ENCODE results near the gene FTCD.
"Not testable (repeated sequence)": the region's sequence is repeated elsewhere in the genome, so short reads cannot be mapped to it uniquely, and the experiment has no call there.

FTCD gene

GRCh38 chr21:46171996-46172862, 16.9 kb upstream of the FTCD start:
- Histone ChIP-seq H2BK120ac (ENCODE audit: insufficient read depth, low read length, poor library complexity) (no peak overlapping the region), H4K91ac (ENCODE audit: low read depth, low read length) (no peak overlapping the region), H4K12ac (ENCODE audit: low read depth, low read length) (no peak overlapping the region), H3K4me2 (ENCODE audit: low read length) (no peak overlapping the region), H2BK5ac (ENCODE audit: low read depth, low read length, poor library complexity) (no peak overlapping the region), H3K4ac (ENCODE audit: low read depth, low read length) (no peak overlapping the region), H3K27me3 (ENCODE audit: insufficient read depth, low read length) (no peaks in the 10 kb centered on the region), H2BK12ac (ENCODE audit: low read length) (no peak overlapping the region), H3K18ac (ENCODE audit: low read length) (no peak overlapping the region), H3K4me1 (ENCODE audit: control insufficient read depth in 1 of 2, insufficient read depth in 2 of 2, low read length in 2 of 2) (no peaks in the 10 kb centered on the region), H2AFZ (ENCODE audit: insufficient read depth, low read length, poor library complexity) (no peak overlapping the region), H3K27ac (ENCODE audit: low read depth, low read length) (no peak overlapping the region), H3K9me3 (ENCODE audit: insufficient read depth, low read depth, low read length) (peaks cover 5% of the 10 kb centered on the region), H3K79me2 (ENCODE audit: control insufficient read depth, insufficient read depth, low read length, poor library complexity) (no peaks in the 10 kb centered on the region), H3K36me3 (ENCODE audit: control insufficient read depth in 1 of 2, insufficient read depth in 2 of 2, low read length in 2 of 2) (peaks cover 0 to 3% of the 10 kb centered on the region in 2 experiments), H3K23ac (ENCODE audit: low read length) (no peak overlapping the region), H2AK5ac (ENCODE audit: low read length) (no peak overlapping the region), H3K9ac (ENCODE audit: low read length) (no peak overlapping the region), H3K79me1 (ENCODE audit: low read length) (no peaks in the 10 kb centered on the region), H3K4me3 (ENCODE audit: low read depth, low read length) (no peak overlapping the region), H4K8ac (ENCODE audit: low read depth, low read length) (no peak overlapping the region), H3K14ac (ENCODE audit: low read length) (no peak overlapping the region)
- WGBS (ENCODE audit: extremely low coverage, insufficient coverage, insufficient read length), result no CpG with 5 or more reads among the region's 21 CpGs
- DNase-seq, result no peak

DNA sequence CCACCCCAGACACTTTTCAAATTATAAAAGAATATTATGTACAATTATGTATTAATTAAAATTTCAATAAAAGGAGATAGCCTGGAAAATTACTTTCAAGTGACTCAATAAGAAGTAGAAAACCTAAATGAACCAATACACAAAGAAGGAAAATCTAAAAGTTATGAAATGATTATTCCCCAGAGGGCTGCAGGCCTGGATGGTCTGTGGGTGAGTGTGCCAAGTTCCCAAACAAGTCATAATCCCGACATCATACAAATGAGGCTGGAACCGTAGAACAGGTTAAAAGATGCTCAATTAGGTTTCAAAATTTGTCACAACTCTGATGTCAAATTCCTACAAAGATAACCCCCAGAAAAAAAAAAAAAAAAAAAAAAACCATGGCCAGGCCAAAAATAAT, 16.2 kb upstream of the FTCD start:
- no peak overlapping the region for H4K12ac ChIP-seq (ENCODE audit: low read depth, low read length)
- no peaks in the 10 kb centered on the region for H3K79me2 ChIP-seq (ENCODE audit: control insufficient read depth, insufficient read depth, low read length, poor library complexity)
- H3K27me3 ChIP-seq (ENCODE audit: insufficient read depth, low read length), result no peaks in the 10 kb centered on the region
- H4K8ac ChIP-seq (ENCODE audit: low read depth, low read length), result no peak overlapping the region
- H4K91ac ChIP-seq (ENCODE audit: low read depth, low read length), result no peak overlapping the region
- no peak overlapping the region for H3K23ac ChIP-seq (ENCODE audit: low read length)
- no peak overlapping the region for H3K4me2 ChIP-seq (ENCODE audit: low read length)
- no peak overlapping the region for H3K4ac ChIP-seq (ENCODE audit: low read depth, low read length)
- H3K4me1 ChIP-seq (ENCODE audit: control insufficient read depth in 1 of 2, insufficient read depth in 2 of 2, low read length in 2 of 2), result no peaks in the 10 kb centered on the region
- H2AK5ac ChIP-seq (ENCODE audit: low read length), result no peak overlapping the region
- no peak overlapping the region for H2BK5ac ChIP-seq (ENCODE audit: low read depth, low read length, poor library complexity)
- H2AFZ ChIP-seq (ENCODE audit: insufficient read depth, low read length, poor library complexity), result no peak overlapping the region
- no peak for DNase-seq
- H3K36me3 ChIP-seq (ENCODE audit: control insufficient read depth in 1 of 2, insufficient read depth in 2 of 2, low read length in 2 of 2), result peaks cover 0 to 3% of the 10 kb centered on the region in 2 experiments
- no peak overlapping the region for H3K18ac ChIP-seq (ENCODE audit: low read length)
- peaks cover 5% of the 10 kb centered on the region for H3K9me3 ChIP-seq (ENCODE audit: insufficient read depth, low read depth, low read length)
- no CpG with 5 or more reads among the region's 2 CpGs for WGBS (ENCODE audit: extremely low coverage, insufficient coverage, insufficient read length)
- H3K27ac ChIP-seq (ENCODE audit: low read depth, low read length), result no peak overlapping the region
- no peaks in the 10 kb centered on the region for H3K79me1 ChIP-seq (ENCODE audit: low read length)
- no peak overlapping the region for H2BK120ac ChIP-seq (ENCODE audit: insufficient read depth, low read length, poor library complexity)
- no peak overlapping the region for H3K4me3 ChIP-seq (ENCODE audit: low read depth, low read length)
- H3K14ac ChIP-seq (ENCODE audit: low read length), result no peak overlapping the region
- no peak overlapping the region for H2BK12ac ChIP-seq (ENCODE audit: low read length)
- H3K9ac ChIP-seq (ENCODE audit: low read length), result no peak overlapping the region

- not testable (repeated sequence) for H3K27me3 ChIP-seq (ENCODE audit: insufficient read depth, low read length); H3K79me2 ChIP-seq (ENCODE audit: control insufficient read depth, insufficient read depth, low read length, poor library complexity); H3K9ac ChIP-seq (ENCODE audit: low read length); H2BK5ac ChIP-seq (ENCODE audit: low read depth, low read length, poor library complexity); H4K8ac ChIP-seq (ENCODE audit: low read depth, low read length); H3K4ac ChIP-seq (ENCODE audit: low read depth, low read length); H3K23ac ChIP-seq (ENCODE audit: low read length); H3K4me3 ChIP-seq (ENCODE audit: low read depth, low read length); H3K9me3 ChIP-seq (ENCODE audit: insufficient read depth, low read depth, low read length); H3K4me1 ChIP-seq (ENCODE audit: control insufficient read depth in 1 of 2, insufficient read depth in 2 of 2, low read length in 2 of 2); H3K36me3 ChIP-seq (ENCODE audit: control insufficient read depth in 1 of 2, insufficient read depth in 2 of 2, low read length in 2 of 2); H4K12ac ChIP-seq (ENCODE audit: low read depth, low read length); H2BK12ac ChIP-seq (ENCODE audit: low read length); H2AFZ ChIP-seq (ENCODE audit: insufficient read depth, low read length, poor library complexity); H3K79me1 ChIP-seq (ENCODE audit: low read length); H3K27ac ChIP-seq (ENCODE audit: low read depth, low read length); H3K4me2 ChIP-seq (ENCODE audit: low read length); H2AK5ac ChIP-seq (ENCODE audit: low read length); H4K91ac ChIP-seq (ENCODE audit: low read depth, low read length); H3K14ac ChIP-seq (ENCODE audit: low read length); H3K18ac ChIP-seq (ENCODE audit: low read length); H2BK120ac ChIP-seq (ENCODE audit: insufficient read depth, low read length, poor library complexity); DNase-seq
- no CpG with 5 or more reads among the region's 1 CpG for WGBS (ENCODE audit: extremely low coverage, insufficient coverage, insufficient read length)
Observed at GRCh38 chr21:46170436-46171193, 15.2 kb upstream of the FTCD start.

GRCh38 chr21:46168659-46169386, 13.4 kb upstream of the FTCD start:
- no peak overlapping the region for H4K91ac ChIP-seq (ENCODE audit: low read depth, low read length)
- H3K4ac ChIP-seq (ENCODE audit: low read depth, low read length), result no peak overlapping the region
- H3K36me3 ChIP-seq (ENCODE audit: control insufficient read depth in 1 of 2, insufficient read depth in 2 of 2, low read length in 2 of 2), result peaks cover 0 to 3% of the 10 kb centered on the region in 2 experiments
- no peak overlapping the region for H4K8ac ChIP-seq (ENCODE audit: low read depth, low read length)
- no peak overlapping the region for H4K12ac ChIP-seq (ENCODE audit: low read depth, low read length)
- H2BK120ac ChIP-seq (ENCODE audit: insufficient read depth, low read length, poor library complexity), result no peak overlapping the region
- WGBS (ENCODE audit: extremely low coverage, insufficient coverage, insufficient read length), result no CpG with 5 or more reads among the region's 8 CpGs
- H3K4me3 ChIP-seq (ENCODE audit: low read depth, low read length), result no peak overlapping the region
- H3K4me1 ChIP-seq (ENCODE audit: control insufficient read depth in 1 of 2, insufficient read depth in 2 of 2, low read length in 2 of 2), result no peaks in the 10 kb centered on the region
- H3K27ac ChIP-seq (ENCODE audit: low read depth, low read length), result no peak overlapping the region
- no peak overlapping the region for H2BK12ac ChIP-seq (ENCODE audit: low read length)
- no peaks in the 10 kb centered on the region for H3K79me1 ChIP-seq (ENCODE audit: low read length)
- no peak overlapping the region for H3K14ac ChIP-seq (ENCODE audit: low read length)
- H3K23ac ChIP-seq (ENCODE audit: low read length), result no peak overlapping the region
- no peak overlapping the region for H3K4me2 ChIP-seq (ENCODE audit: low read length)
- no peaks in the 10 kb centered on the region for H3K79me2 ChIP-seq (ENCODE audit: control insufficient read depth, insufficient read depth, low read length, poor library complexity)
- no peak overlapping the region for H2AK5ac ChIP-seq (ENCODE audit: low read length)
- H2BK5ac ChIP-seq (ENCODE audit: low read depth, low read length, poor library complexity), result no peak overlapping the region
- no peak overlapping the region for H2AFZ ChIP-seq (ENCODE audit: insufficient read depth, low read length, poor library complexity)
- peaks cover 5% of the 10 kb centered on the region for H3K9me3 ChIP-seq (ENCODE audit: insufficient read depth, low read depth, low read length)
- no peak for DNase-seq
- H3K27me3 ChIP-seq (ENCODE audit: insufficient read depth, low read length), result no peaks in the 10 kb centered on the region
- no peak overlapping the region for H3K18ac ChIP-seq (ENCODE audit: low read length)
- no peak overlapping the region for H3K9ac ChIP-seq (ENCODE audit: low read length)
